Choroid plexus epithelial cell (primary cell): Measurements from ENCODE around the gene TP53BP2.
A peak's percentile ranks its signal among the peaks of the same experiment; 100 is the strongest.

ENCODE experiments used
- DNase-seq: peaks from one replicate; pipeline ENCODE4 v3.0.0-alpha.2; 2010; ENCODE audit warnings: low read depth
- H3K4me3 ChIP-seq: 2 replicates; pipeline ENCODE4 v1.5.1; 2011; ENCODE audit warnings: low read depth, mild to moderate bottlenecking, control low read depth, low read length, moderate library complexity
- CTCF ChIP-seq: conservative IDR thresholded peaks from 2 replicates; pipeline ENCODE4 v1.5.1; 2011; ENCODE audit warnings: low read depth, mild to moderate bottlenecking, control low read depth, inconsistent platforms, low read length, moderate library complexity

The TP53BP2 gene

GRCh38 chr1:223730479-223731132 is 115.1 kb downstream of the TP53BP2 start:
- DNase-seq = peak; percentile 72
- TF ChIP-seq CTCF = no peak
- H3K4me3 ChIP-seq = no peak overlapping the region

GRCh38 chr1:223729906-223730305 is 115.8 kb downstream of the TP53BP2 start:
- H3K4me3 ChIP-seq = no peak overlapping the region
- no peak for DNase-seq
- no peak for TF ChIP-seq CTCF
